ENCODE results near the gene CAMK1D. TPM values are rescaled to one million over a fixed set of nuclear protein-coding genes. Genes with fewer than 3 reads are reported as not detected.

Gene CAMK1D
- total and polyA plus RNA-seq, 2 of the 4 experiments (the other 2 are of a cell fraction): 5.0 to 5.3 TPM

DNA sequence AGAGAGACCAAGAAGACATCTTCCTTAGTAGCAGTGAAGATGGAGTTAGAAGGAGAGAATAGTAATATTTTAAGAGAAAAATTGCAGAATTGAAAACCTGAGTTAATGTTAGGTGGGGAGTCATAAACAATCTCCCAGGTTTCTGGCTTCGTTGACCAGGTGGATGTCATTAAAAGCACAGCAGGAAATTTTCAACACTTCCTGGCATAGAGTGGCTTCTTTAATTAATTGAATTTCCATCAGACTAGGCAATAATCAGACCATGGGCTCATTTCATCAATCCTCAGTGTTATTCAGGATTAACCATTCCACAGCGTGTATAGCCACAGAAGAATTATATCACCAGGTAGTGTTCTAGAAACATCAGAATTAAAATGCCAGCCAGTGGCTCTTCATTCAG lies 383.9 kb downstream of the CAMK1D start:
- Histone ChIP-seq H3K23ac (ENCODE audit: low read depth, low read length) (no peak overlapping the region), H2BK120ac (ENCODE audit: low read depth, low read length) (no peak overlapping the region), H2BK15ac (ENCODE audit: low read depth, low read length) (no peak overlapping the region), H3K9ac (ENCODE audit: low read depth, low read length) (no peak overlapping the region), H4K8ac (ENCODE audit: low read depth in 2 of 2, low read length in 2 of 2) (no peak overlapping the region), H3K9me3 (ENCODE audit: control insufficient read depth, insufficient read depth, low read length) (no peaks in the 10 kb centered on the region), H3K4ac (ENCODE audit: low read depth, low read length) (no peak overlapping the region), H3K9me1 (ENCODE audit: insufficient read depth, low read length) (no peaks in the 10 kb centered on the region), H3K4me2 (ENCODE audit: low read depth, low read length) (no peak overlapping the region), H3K36me3 (ENCODE audit: control insufficient read depth, insufficient read depth, low read length) (no peaks in the 10 kb centered on the region), H3K14ac (replicated peaks; ENCODE audit: low read depth, low read length) (no peak overlapping the region), H3K18ac (ENCODE audit: low read depth, low read length) (no peak overlapping the region), H4K20me1 (ENCODE audit: insufficient read depth, low read length) (no peaks in the 10 kb centered on the region), H2AK5ac (ENCODE audit: low read depth, low read length) (no peak overlapping the region), H4K5ac (ENCODE audit: low read depth, low read length) (no peak overlapping the region), H2AFZ (replicated peaks; ENCODE audit: low read length, poor library complexity) (no peak overlapping the region), H3K56ac (ENCODE audit: extremely low read depth, insufficient read depth, low read length) (no peak overlapping the region), H3K79me1 (ENCODE audit: low read depth in 1 of 2, low read length in 2 of 2) (no peaks in the 10 kb centered on the region), H3K27ac (ENCODE audit: insufficient read depth, low read length) (no peak overlapping the region), H4K91ac (ENCODE audit: insufficient read depth, low read depth, low read length) (no peak overlapping the region), H2BK20ac (ENCODE audit: low read depth, low read length) (no peak overlapping the region), H3K4me3 (ENCODE audit: insufficient read depth, low read depth, low read length) (no peak overlapping the region), H2AK9ac (replicated peaks; ENCODE audit: low read depth, low read length, poor library complexity) (no peak overlapping the region), H2BK5ac (ENCODE audit: low read depth, low read length, poor library complexity, severe bottlenecking) (no peak overlapping the region), H3K4me1 (ENCODE audit: control insufficient read depth, insufficient read depth, low read length) (peaks cover 1% of the 10 kb centered on the region; the same call in 1 of the 2 replicates), H3K27me3 (ENCODE audit: control insufficient read depth, insufficient read depth, low read length) (peaks cover 3% of the 10 kb centered on the region)
- no TSS peak for BruUV-seq (replicated peaks)
- CTCF ChIA-PET: no interaction called here
- dilution Hi-C loops (cut with HindIII; ENCODE audit: low sequenced_read_pairs, unreplicated experiment) (no loop called here), intact Hi-C loops (cut with micrococcal nuclease) (loop anchor here (5.0 kb wide), 1 partner anchor 169 kb away; no protein-coding TSS in a partner anchor), in situ Hi-C loops (cut with MboI; ENCODE audit: low sequenced_read_pairs) (no loop called here)
- DNase-seq (no peak), ATAC-seq (ENCODE audit: low read depth) (no peak)
- WGBS, 2 experiments (ENCODE audit: extremely low coverage in 2 of 2, insufficient read length in 1 of 2): no CpG with 5 or more reads among the region's 2 CpGs
- TF ChIP-seq, protein P1, sequence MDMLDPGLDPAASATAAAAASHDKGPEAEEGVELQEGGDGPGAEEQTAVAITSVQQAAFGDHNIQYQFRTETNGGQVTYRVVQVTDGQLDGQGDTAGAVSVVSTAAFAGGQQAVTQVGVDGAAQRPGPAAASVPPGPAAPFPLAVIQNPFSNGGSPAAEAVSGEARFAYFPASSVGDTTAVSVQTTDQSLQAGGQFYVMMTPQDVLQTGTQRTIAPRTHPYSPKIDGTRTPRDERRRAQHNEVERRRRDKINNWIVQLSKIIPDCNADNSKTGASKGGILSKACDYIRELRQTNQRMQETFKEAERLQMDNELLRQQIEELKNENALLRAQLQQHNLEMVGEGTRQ (IDR thresholded peaks at IDR 0.05; ENCODE audit: low read depth, low read length): no peak
- TF ChIP-seq MAZ (IDR thresholded peaks at IDR 0.05; ENCODE audit: borderline replicate concordance, low read depth, low read length) (no peak), RFX5 (IDR thresholded peaks at IDR 0.05; ENCODE audit: low read depth, low read length) (no peak), RCOR1 (IDR thresholded peaks at IDR 0.05; ENCODE audit: insufficient replicate concordance, low read length) (no peak), MXI1 (IDR thresholded peaks at IDR 0.05; ENCODE audit: borderline replicate concordance, low read depth, low read length) (no peak), NFE2L2 (IDR thresholded peaks at IDR 0.05; ENCODE audit: low read depth, low read length) (no peak), CEBPB (IDR thresholded peaks at IDR 0.05; ENCODE audit: low read depth, low read length) (no peak), RAD21 (IDR thresholded peaks at IDR 0.05; ENCODE audit: low read length) (no peak), CHD1 (IDR thresholded peaks at IDR 0.05; ENCODE audit: low read depth, low read length) (no peak)
- POLR2A ChIA-PET (ENCODE audit: unreplicated experiment): no interaction called here

Measured in IMR-90 (cell line).